ENCODE results near the gene ADPRH. TPM values are rescaled to one million over a fixed set of nuclear protein-coding genes. Genes with fewer than 3 reads are reported as not detected.

Gene ADPRH
- total RNA-seq = 26.5 TPM
- long read RNA-seq, full-length matches to known transcripts = 103 of 120 reads
- long read RNA-seq, partial matches to known transcripts = 4 of 120 reads
- long read RNA-seq, other reads (novel, unspliced or antisense) = 13 of 120 reads

GRCh38 chr3:119579366-119580066, at the start of gene ADPRH:
Gene ADPRH (plus strand): TSS chr3:119579492. CDS start chr3:119582170, 2,678 bp downstream.
- Histone ChIP-seq H3K27ac (peak within 1 kb of the TSS; percentile 98), H3K9me3 (no peaks in the 10 kb centered on the region), H3K27me3 (no peaks in the 10 kb centered on the region), H3K36me3 (no peaks in the 10 kb centered on the region), H3K4me3 (peak within 1 kb of the TSS; percentile 66), H3K4me1 (peaks cover 20% of the 10 kb centered on the region)
- TF ChIP-seq CTCF (IDR thresholded peaks at IDR 0.05) = no peak
- DNase-seq = peak; percentile 97
- intact Hi-C loops (cut with DNase I) = no loop called here
- ATAC-seq = peak; percentile 96

GRCh38 chr3:119529883-119530282, 49.4 kb upstream of the ADPRH start:
- intact Hi-C loops (cut with DNase I) = no loop called here
- TF ChIP-seq CTCF (IDR thresholded peaks at IDR 0.05) = no peak
- no peaks in the 10 kb centered on the region for H3K27me3 ChIP-seq
- no peaks in the 10 kb centered on the region for H3K9me3 ChIP-seq
- DNase-seq (no peak), ATAC-seq (peak; percentile 29)
- H3K27ac ChIP-seq = no peak overlapping the region
- H3K4me3 ChIP-seq = no peak overlapping the region
- peaks cover 17% of the 10 kb centered on the region for H3K36me3 ChIP-seq
- peaks cover 2% of the 10 kb centered on the region for H3K4me1 ChIP-seq

- Histone ChIP-seq H3K27ac (no peak overlapping the region), H3K27me3 (no peaks in the 10 kb centered on the region), H3K36me3 (peaks cover 17% of the 10 kb centered on the region), H3K9me3 (no peaks in the 10 kb centered on the region), H3K4me1 (peaks cover 2% of the 10 kb centered on the region), H3K4me3 (no peak overlapping the region)
- intact Hi-C loops (cut with DNase I) = no loop called here
- peak; percentile 50 for ATAC-seq
- DNase-seq = no peak
- TF ChIP-seq CTCF (IDR thresholded peaks at IDR 0.05) = no peak
Measured at GRCh38 chr3:119530456-119530855, 48.8 kb upstream of the ADPRH start.

GRCh38 chr3:119531151-119531550, 48.1 kb upstream of the ADPRH start:
- ATAC-seq = no peak
- Histone ChIP-seq H3K27ac (no peak overlapping the region), H3K9me3 (no peaks in the 10 kb centered on the region), H3K4me3 (no peak overlapping the region), H3K27me3 (no peaks in the 10 kb centered on the region), H3K36me3 (peaks cover 14% of the 10 kb centered on the region), H3K4me1 (peaks cover 2% of the 10 kb centered on the region)
- TF ChIP-seq CTCF (IDR thresholded peaks at IDR 0.05) = no peak
- DNase-seq = no peak
- intact Hi-C loops (cut with DNase I) = no loop called here

GRCh38 chr3:119534296-119534695, 45.0 kb upstream of the ADPRH start:
- Histone ChIP-seq H3K9me3 (no peaks in the 10 kb centered on the region), H3K27ac (no peak overlapping the region), H3K4me3 (no peak overlapping the region), H3K27me3 (no peaks in the 10 kb centered on the region), H3K4me1 (peaks cover 2% of the 10 kb centered on the region), H3K36me3 (no peaks in the 10 kb centered on the region)
- ATAC-seq (no peak), DNase-seq (no peak)
- intact Hi-C loops (cut with DNase I) = no loop called here
- TF ChIP-seq CTCF (IDR thresholded peaks at IDR 0.05) = no peak

Data from upper lobe of right lung (tissue), 1 donor.